GM10847 (cell line): ENCODE measurements around the gene DNLZ.

Experiments used
- POLR2A ChIP-seq: IDR thresholded peaks from 2 replicates; pipeline ENCODE4 v1.6.1; 2011; ENCODE audit not compliant: insufficient read length; ENCODE audit errors: extremely low read depth

DNLZ gene

GRCh38 chr9:136345281-136346156, 18.0 kb downstream of the DNLZ start:
- no peak for TF ChIP-seq POLR2A

- no peak for TF ChIP-seq POLR2A
Measured at GRCh38 chr9:136344544-136345280, 18.8 kb downstream of the DNLZ start.

GRCh38 chr9:136343884-136344269, 19.7 kb downstream of the DNLZ start:
- TF ChIP-seq POLR2A: no peak

- no peak for TF ChIP-seq POLR2A
Measured at GRCh38 chr9:136343121-136343883, 20.2 kb downstream of the DNLZ start.

GRCh38 chr9:136342181-136343120, 21.1 kb downstream of the DNLZ start:
- TF ChIP-seq POLR2A: no peak

- no peak for TF ChIP-seq POLR2A
Measured at GRCh38 chr9:136341769-136342168, 21.8 kb downstream of the DNLZ start.

GRCh38 chr9:136341042-136341655, 22.4 kb downstream of the DNLZ start:
- TF ChIP-seq POLR2A: no peak

GRCh38 chr9:136340356-136341041, 23.0 kb downstream of the DNLZ start:
- no peak for TF ChIP-seq POLR2A

- no peak for TF ChIP-seq POLR2A
Measured at GRCh38 chr9:136339958-136340310, 23.6 kb downstream of the DNLZ start.

- no peak for TF ChIP-seq POLR2A
Measured at GRCh38 chr9:136339173-136339957, 24.2 kb downstream of the DNLZ start.

GRCh38 chr9:136338511-136338910, 25.0 kb downstream of the DNLZ start:
- no peak for TF ChIP-seq POLR2A

- no peak for TF ChIP-seq POLR2A
Measured at GRCh38 chr9:136337416-136338395, 25.8 kb downstream of the DNLZ start.
